GM20000 (cell line): Measurements from ENCODE around the gene FYN.

Experiments used
- DNase-seq: peaks from one replicate; pipeline ENCODE4 v3.0.0; 2012; ENCODE audit warnings: low spot score
- TF ChIP-seq, protein P1 (sequence below): IDR thresholded peaks from 2 replicates; pipeline ENCODE4 v1.5.1; 2012; ENCODE audit warnings: mild to moderate bottlenecking, control low read depth; ENCODE audit errors: extremely low read depth, missing control alignments

FYN gene

GRCh38 chr6:111784433-111784832 lies 88.8 kb downstream of the FYN start:
- no peak for DNase-seq
- TF ChIP-seq, protein P1, sequence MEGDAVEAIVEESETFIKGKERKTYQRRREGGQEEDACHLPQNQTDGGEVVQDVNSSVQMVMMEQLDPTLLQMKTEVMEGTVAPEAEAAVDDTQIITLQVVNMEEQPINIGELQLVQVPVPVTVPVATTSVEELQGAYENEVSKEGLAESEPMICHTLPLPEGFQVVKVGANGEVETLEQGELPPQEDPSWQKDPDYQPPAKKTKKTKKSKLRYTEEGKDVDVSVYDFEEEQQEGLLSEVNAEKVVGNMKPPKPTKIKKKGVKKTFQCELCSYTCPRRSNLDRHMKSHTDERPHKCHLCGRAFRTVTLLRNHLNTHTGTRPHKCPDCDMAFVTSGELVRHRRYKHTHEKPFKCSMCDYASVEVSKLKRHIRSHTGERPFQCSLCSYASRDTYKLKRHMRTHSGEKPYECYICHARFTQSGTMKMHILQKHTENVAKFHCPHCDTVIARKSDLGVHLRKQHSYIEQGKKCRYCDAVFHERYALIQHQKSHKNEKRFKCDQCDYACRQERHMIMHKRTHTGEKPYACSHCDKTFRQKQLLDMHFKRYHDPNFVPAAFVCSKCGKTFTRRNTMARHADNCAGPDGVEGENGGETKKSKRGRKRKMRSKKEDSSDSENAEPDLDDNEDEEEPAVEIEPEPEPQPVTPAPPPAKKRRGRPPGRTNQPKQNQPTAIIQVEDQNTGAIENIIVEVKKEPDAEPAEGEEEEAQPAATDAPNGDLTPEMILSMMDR, result no peak

DNA sequence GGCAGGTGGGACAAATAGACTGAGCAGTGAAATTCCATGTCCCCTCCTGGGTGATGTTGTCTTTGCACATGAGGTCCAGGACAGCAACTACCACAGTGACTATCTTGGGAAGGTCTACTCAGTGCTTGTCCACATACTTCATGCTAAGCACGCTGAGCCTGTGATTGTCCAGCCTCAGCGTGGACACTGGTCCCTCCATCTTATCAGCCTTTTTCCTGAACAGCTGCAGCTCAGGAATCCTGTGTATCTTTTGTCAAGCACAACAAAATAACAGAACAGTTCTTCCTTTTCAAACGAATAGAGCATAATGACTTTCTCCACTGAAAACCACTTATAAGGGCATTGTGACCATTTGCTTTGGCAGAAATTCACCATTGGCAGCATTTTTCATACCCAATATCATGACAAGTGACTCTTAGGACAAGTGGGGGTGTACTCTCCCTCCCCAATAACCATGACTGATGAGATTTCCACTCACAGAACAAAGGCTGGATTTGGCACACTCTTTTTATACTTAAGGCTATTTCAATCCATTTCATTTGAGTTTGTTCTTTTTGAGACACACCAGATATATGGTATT lies 90.3 kb downstream of the FYN start:
- TF ChIP-seq, protein P1, result no peak
- no peak for DNase-seq

DNA sequence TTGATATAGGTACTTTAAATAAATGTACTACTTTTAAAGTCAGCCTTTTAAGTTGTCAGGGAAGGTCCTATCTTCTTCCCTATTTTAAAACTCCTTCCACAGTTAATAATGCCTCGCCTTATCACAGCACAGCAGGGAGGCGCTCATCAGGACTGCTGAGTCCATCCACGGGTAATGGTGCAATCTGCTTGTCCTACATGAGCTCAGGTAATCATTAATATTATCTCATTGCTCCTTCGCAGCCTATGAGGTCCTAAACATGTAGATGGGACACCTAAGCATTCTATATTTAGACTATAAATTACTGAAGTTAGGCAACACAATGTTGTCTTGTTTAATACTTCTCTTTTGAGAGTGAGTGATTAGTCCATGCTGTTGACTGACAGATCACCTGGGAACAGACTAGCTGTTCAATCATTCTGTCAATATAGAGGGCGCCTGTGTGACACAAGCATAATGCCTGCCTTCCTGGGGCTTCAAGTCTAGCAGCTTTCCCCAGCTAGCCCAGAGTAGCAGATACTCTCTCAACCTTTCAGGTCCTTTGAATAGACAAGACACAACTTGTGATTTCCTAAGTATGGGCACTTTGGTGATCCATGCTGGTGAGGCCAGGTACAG lies 91.0 kb downstream of the FYN start:
- TF ChIP-seq, protein P1, result no peak
- no peak for DNase-seq

- DNase-seq, result no peak
- TF ChIP-seq, protein P1, result no peak
These were observed 92.1 kb downstream of the FYN start for GRCh38 chr6:111781041-111781708.

DNA sequence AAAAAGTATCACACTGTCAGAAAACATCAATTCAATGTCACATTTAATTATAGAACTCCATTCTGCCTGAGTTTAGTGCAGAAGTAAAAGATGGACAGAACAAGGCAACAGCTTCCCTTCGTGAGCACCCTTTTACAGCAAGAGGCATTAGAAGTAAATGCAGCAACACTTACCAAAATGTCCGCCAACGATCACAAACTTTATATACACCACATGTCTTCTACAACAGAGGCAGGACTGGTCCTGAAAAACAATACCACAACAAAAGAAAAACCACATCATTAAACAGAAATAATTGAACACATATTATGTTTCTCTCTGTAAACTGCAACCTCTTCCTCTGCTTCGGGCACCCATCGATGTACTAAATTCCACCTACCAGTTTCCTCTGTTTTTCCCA lies 92.9 kb downstream of the FYN start:
- TF ChIP-seq, protein P1, result no peak
- DNase-seq, result no peak

- TF ChIP-seq, protein P1, result no peak
- DNase-seq, result no peak
These were observed 93.6 kb downstream of the FYN start for GRCh38 chr6:111779660-111780059.

DNA sequence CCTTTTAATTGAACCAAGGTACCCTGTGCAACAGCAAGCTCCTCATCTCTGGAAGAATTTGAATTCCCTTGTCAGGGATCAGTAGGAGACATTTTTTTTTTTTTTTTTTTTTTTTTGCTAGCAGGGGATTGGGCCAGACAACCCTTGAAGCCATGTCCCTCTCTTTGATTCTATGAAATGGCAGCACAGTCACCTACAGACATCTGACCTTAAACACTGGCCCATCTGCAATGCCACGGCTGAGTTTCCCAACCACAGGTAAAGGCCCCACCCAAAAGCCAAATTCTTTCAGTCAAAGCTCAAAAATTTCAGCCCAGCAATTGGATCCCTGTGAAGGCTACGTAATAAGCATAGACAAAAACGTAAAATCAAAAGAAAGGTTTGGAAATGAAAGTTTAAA lies 94.2 kb downstream of the FYN start:
- TF ChIP-seq, protein P1, result no peak
- DNase-seq, result no peak
